ENCODE data around the gene CLPTM1L.
"Not testable (repeated sequence)": the region's sequence is repeated elsewhere in the genome, so short reads cannot be mapped to it uniquely, and the experiment has no call there.

CLPTM1L gene

GRCh38 chr5:1339139-1339817 is 5.6 kb downstream of the CLPTM1L start:
- DNase-seq: not testable (repeated sequence)

- DNase-seq: no peak
Observed at GRCh38 chr5:1338506-1339070, 6.3 kb downstream of the CLPTM1L start.

- DNase-seq: no peak
Observed at GRCh38 chr5:1338196-1338490, 6.8 kb downstream of the CLPTM1L start.

- DNase-seq: no peak
Observed at GRCh38 chr5:1337489-1338195, 7.3 kb downstream of the CLPTM1L start.

- DNase-seq: no peak
Observed at GRCh38 chr5:1336749-1337488, 8.0 kb downstream of the CLPTM1L start.

GRCh38 chr5:1336106-1336561 is 8.8 kb downstream of the CLPTM1L start:
- DNase-seq: no peak

GRCh38 chr5:1335540-1336095 is 9.3 kb downstream of the CLPTM1L start:
- DNase-seq: no peak

GRCh38 chr5:1334831-1335539 is 9.9 kb downstream of the CLPTM1L start:
- DNase-seq: no peak

- no peak for DNase-seq
Observed at GRCh38 chr5:1333986-1334385, 10.9 kb downstream of the CLPTM1L start.

GRCh38 chr5:1333286-1333685 is 11.6 kb downstream of the CLPTM1L start:
- DNase-seq: not testable (repeated sequence)

GRCh38 chr5:1332461-1333001 is 12.4 kb downstream of the CLPTM1L start:
- no peak for DNase-seq

- no peak for DNase-seq
Observed at GRCh38 chr5:1331861-1332405, 13.0 kb downstream of the CLPTM1L start.

- DNase-seq: no peak
Observed at GRCh38 chr5:1330847-1331831, 13.8 kb downstream of the CLPTM1L start.

- DNase-seq: no peak
Observed at GRCh38 chr5:1330146-1330846, 14.6 kb downstream of the CLPTM1L start.

GRCh38 chr5:1329111-1329579 is 15.8 kb downstream of the CLPTM1L start:
- DNase-seq: no peak

- DNase-seq: not testable (repeated sequence)
Observed at GRCh38 chr5:1328237-1329110, 16.4 kb downstream of the CLPTM1L start.

- not testable (repeated sequence) for DNase-seq
Observed at GRCh38 chr5:1326901-1327756, 17.8 kb downstream of the CLPTM1L start.

GRCh38 chr5:1326532-1326875 is 18.4 kb downstream of the CLPTM1L start:
- DNase-seq: not testable (repeated sequence)

Measured in stimulated activated CD4-positive, alpha-beta T cell treated with anti-CD3 and anti-CD28 coated beads, Interleukin-15, amount 100 ng/mL, for 24 hours (primary cell).